Measurements from ENCODE around the gene B3GALT5.
"Not testable (repeated sequence)": the region's sequence is repeated elsewhere in the genome, so short reads cannot be mapped to it uniquely, and the experiment has no call there.

The B3GALT5 gene

GRCh38 chr21:39669485-39669884 is 56.7 kb downstream of the B3GALT5 start:
- DNase-seq = no peak

GRCh38 chr21:39669976-39670661 is 57.4 kb downstream of the B3GALT5 start:
- DNase-seq = no peak

GRCh38 chr21:39670701-39671100 is 58.0 kb downstream of the B3GALT5 start:
- DNase-seq = no peak

- no peak for DNase-seq
Measured at GRCh38 chr21:39671986-39672385, 59.2 kb downstream of the B3GALT5 start.

GRCh38 chr21:39673163-39673562 is 60.4 kb downstream of the B3GALT5 start:
- no peak for DNase-seq

- DNase-seq = no peak
Measured at GRCh38 chr21:39673736-39674135, 61.0 kb downstream of the B3GALT5 start.

GRCh38 chr21:39674801-39675200 is 62.1 kb downstream of the B3GALT5 start:
- DNase-seq = no peak

GRCh38 chr21:39675590-39675989 is 62.9 kb downstream of the B3GALT5 start:
- DNase-seq = no peak

GRCh38 chr21:39675993-39676661 is 63.4 kb downstream of the B3GALT5 start:
- DNase-seq = no peak

GRCh38 chr21:39680216-39680615 is 67.5 kb downstream of the B3GALT5 start:
- no peak for DNase-seq

- DNase-seq = no peak
Measured at GRCh38 chr21:39681257-39681656, 68.5 kb downstream of the B3GALT5 start.

- DNase-seq = no peak
Measured at GRCh38 chr21:39681845-39682244, 69.1 kb downstream of the B3GALT5 start.

GRCh38 chr21:39685236-39685635 is 72.5 kb downstream of the B3GALT5 start:
- no peak for DNase-seq

- no peak for DNase-seq
Measured at GRCh38 chr21:39685991-39686390, 73.3 kb downstream of the B3GALT5 start.

- DNase-seq = no peak
Measured at GRCh38 chr21:39686646-39687468, 74.1 kb downstream of the B3GALT5 start.

GRCh38 chr21:39688010-39688409 is 75.3 kb downstream of the B3GALT5 start:
- no peak for DNase-seq

- DNase-seq = not testable (repeated sequence)
Measured at GRCh38 chr21:39689860-39690259, 77.1 kb downstream of the B3GALT5 start.

GRCh38 chr21:39690454-39690853 is 77.7 kb downstream of the B3GALT5 start:
- no peak for DNase-seq

GRCh38 chr21:39694750-39695149 is 82.0 kb downstream of the B3GALT5 start:
- DNase-seq = no peak

- DNase-seq = no peak
Measured at GRCh38 chr21:39696196-39696595, 83.5 kb downstream of the B3GALT5 start.

- no peak for DNase-seq
Measured at GRCh38 chr21:39696618-39697017, 83.9 kb downstream of the B3GALT5 start.

GRCh38 chr21:39700318-39700717 is 87.6 kb downstream of the B3GALT5 start:
- no peak for DNase-seq

- DNase-seq = no peak
Measured at GRCh38 chr21:39703578-39703977, 90.8 kb downstream of the B3GALT5 start.

GRCh38 chr21:39705849-39706248 is 93.1 kb downstream of the B3GALT5 start:
- DNase-seq = no peak
